Naive thymus-derived CD8-positive, alpha-beta T cell (primary cell): ENCODE measurements around the gene PIR. TPM values are rescaled to one million over a fixed set of nuclear protein-coding genes. Genes with fewer than 3 reads are reported as not detected.

Experiments
- ATAC-seq, 2 donors: fragments of 150-1000 bp; cut with Tn5 transposase in 1 of 2; sonication (Bioruptor Pico), chemical (Tn5 transposase) in 1 of 2; 1 replicate in 1 of 2; 2 replicates in 1 of 2; pipeline ENCODE4 v1.10.0; 2021; ENCODE audit warnings: mild to moderate bottlenecking in 2 of 2, moderate library complexity in 2 of 2
- POLR2A ChIA-PET: fragments of 350-600 bp; sonication (Branson Sonifier 250); formaldehyde crosslinking; loops from one replicate; lab custom pipeline; 2021; ENCODE audit warnings: antibody characterized with exemption; lab: Charles Lee
- DNase-seq, 10 donors: peaks; one replicate each; pipeline versions ENCODE4 v3.0.0 to v3.0.0-alpha.2; 2020 to 2022
- H3K27ac Mint-ChIP-seq, 10 donors: one replicate each; pipeline ENCODE4 v1.8.0; 2020 to 2022; ENCODE audit warnings: mild to moderate bottlenecking in 10 of 10, mixed read lengths in 10 of 10, moderate library complexity in 4 of 10, inconsistent platforms in 1 of 10
- H3K27me3 Mint-ChIP-seq, 5 donors: one replicate each; pipeline ENCODE4 v1.8.0; 2021 to 2022; ENCODE audit warnings: mixed read lengths in 5 of 5
- H3K36me3 Mint-ChIP-seq, 3 donors: one replicate each; pipeline ENCODE4 v1.8.0; 2020 to 2022; ENCODE audit warnings: mixed read lengths in 3 of 3, mild to moderate bottlenecking in 2 of 3, inconsistent platforms in 1 of 3
- H3K4me1 Mint-ChIP-seq, 4 donors: one replicate each; pipeline ENCODE4 v1.8.0; 2021 to 2022; ENCODE audit warnings: mixed read lengths in 4 of 4
- H3K4me3 Mint-ChIP-seq, 10 donors: one replicate each; pipeline ENCODE4 v1.8.0; 2020 to 2022; ENCODE audit warnings: mild to moderate bottlenecking in 10 of 10, mixed read lengths in 10 of 10, moderate library complexity in 6 of 10, inconsistent platforms in 1 of 10
- H3K9me3 Mint-ChIP-seq, 9 donors: one replicate each; pipeline ENCODE4 v1.8.0; 2020 to 2022; ENCODE audit warnings: mixed read lengths in 9 of 9, mild to moderate bottlenecking in 3 of 9, inconsistent platforms in 1 of 9, moderate library complexity in 1 of 9
- polyA plus RNA-seq, 3 donors: library from polyadenylated mRNA; unstranded; fragments of 300-500 nt; fragmentation: Illumina TruSeq; gene quantifications; one replicate each; pipeline ENCODE4 v1.2.3, GENCODE V29; 2021
- total RNA-seq, 8 experiments: library from RNA in 2 of 8; stranded (reverse) in 2 of 8; gene quantifications; one replicate each; pipeline ENCODE4 v1.2.3 and lab custom pipeline; 2021 to 2026

The PIR gene
- total and polyA plus RNA-seq, 5 experiments from 2014 or later = 0.36 to 0.78 TPM; not detected in 3

DNA sequence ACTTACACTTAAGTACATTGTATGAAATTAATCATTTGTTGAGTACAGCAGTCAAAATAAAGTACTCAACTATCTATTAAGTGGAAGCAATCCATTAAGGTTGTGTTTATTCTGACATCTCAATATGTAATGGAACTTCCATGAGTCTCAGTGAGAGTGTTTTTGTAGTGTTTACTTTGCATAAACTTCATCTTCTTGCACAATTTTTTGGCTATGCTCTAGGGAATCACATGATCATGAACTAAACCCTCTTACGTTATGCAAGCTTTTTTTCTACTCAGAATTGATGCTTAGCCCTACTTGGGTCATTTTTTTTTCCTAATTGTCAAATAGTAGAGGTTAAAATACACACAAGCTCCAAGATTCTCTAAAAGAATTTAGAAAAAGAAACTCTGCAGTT, 136.7 kb downstream of the PIR start:
- POLR2A ChIA-PET = no interaction called here
- H3K27me3 Mint-ChIP-seq = peaks cover 0 to 10% (median 2%) of the 10 kb centered on the region in 5 donors
- no peak overlapping the region for H3K27ac Mint-ChIP-seq
- no peak for ATAC-seq
- H3K4me1 Mint-ChIP-seq = no peaks in the 10 kb centered on the region
- DNase-seq = no peak
- H3K36me3 Mint-ChIP-seq = peaks cover 0 to 4% (median 0%) of the 10 kb centered on the region in 3 donors
- no peaks in the 10 kb centered on the region for H3K9me3 Mint-ChIP-seq
- H3K4me3 Mint-ChIP-seq = no peak overlapping the region

DNA sequence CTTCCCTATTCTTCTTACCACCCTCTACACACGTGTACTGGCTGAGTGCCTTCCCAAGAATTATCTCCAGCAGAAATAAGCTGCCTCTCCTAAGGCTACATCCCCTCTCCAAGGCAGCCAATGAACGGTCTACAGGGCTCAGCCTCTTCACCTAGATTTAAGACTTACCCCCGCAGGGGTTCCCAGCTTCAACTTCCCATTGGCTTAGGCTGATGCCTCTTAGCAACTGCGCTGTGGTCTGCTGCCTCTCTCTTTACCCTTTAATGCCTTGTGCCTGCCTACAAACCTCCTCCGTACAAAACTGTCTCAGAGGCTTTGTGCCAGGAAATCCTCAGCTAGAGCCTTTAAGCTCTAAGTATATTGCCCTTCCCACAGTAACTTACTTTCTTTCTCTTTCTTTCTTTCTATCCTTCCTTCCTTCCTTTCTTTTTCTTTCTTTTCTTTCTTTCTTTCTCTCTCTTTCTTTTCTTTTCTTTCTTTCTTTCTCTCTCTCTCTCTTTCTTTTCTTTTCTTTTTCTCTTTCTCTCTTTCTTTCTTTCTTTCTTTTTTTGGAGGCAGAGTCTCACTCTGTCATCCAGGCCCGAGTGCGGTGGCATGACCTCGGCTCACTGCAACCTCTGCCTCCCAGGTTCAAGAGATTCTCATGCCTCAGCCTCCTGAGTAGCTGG, 142.7 kb downstream of the PIR start:
- Mint-ChIP-seq H3K27ac (peak overlapping the region in 4 of 10 donors; percentile 37 to 53 (median 42)), H3K27me3 (peaks cover 0 to 2% (median 0%) of the 10 kb centered on the region in 5 donors), H3K4me1 (peaks cover 0 to 2% (median 0%) of the 10 kb centered on the region in 4 donors), H3K9me3 (no peaks in the 10 kb centered on the region), H3K36me3 (no peaks in the 10 kb centered on the region), H3K4me3 (no peak overlapping the region)
- DNase-seq (no peak), ATAC-seq (no peak)
- POLR2A ChIA-PET = no interaction called here

DNA sequence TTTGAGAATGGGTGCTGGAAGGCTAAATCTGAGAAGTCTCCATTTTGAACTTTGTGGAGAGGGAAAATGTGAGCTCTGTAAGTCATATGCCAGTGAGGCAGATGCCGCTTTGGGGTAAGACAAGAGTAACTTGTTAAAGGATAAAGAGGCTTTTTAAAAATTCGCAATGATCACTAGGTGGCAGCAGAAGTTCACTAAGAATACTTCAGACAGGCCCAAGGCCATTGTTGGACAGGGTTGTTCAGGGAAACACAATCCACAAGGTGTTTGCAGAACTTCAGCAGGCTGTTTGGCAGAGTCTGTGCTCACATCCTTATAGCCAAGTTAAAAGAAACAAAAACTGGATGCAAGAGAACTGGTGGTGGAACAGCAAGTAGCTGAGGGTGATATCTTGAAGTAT, 144.1 kb downstream of the PIR start:
- no peaks in the 10 kb centered on the region for H3K36me3 Mint-ChIP-seq
- POLR2A ChIA-PET = no interaction called here

DNA sequence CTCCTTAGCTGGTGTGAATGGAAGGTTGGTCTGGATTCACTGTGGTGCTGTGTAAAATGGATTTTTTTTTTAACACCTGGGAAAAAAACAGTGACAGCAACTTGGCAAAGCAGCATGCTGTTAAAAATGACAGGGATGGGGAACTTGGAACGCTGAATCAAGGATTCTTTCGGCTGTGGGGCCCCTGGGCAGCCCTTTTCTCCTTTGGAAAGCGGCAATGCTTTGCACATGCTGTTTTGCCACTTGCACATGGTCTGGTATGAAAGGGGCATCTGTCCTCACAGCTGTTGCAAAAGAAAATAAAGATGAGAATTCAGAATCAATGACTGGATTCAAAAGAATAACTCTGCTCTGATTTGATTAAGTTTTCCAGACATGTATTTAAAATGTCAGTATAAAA, 147.2 kb downstream of the PIR start:
- no peaks in the 10 kb centered on the region for H3K36me3 Mint-ChIP-seq
- H3K27me3 Mint-ChIP-seq = peaks cover 0 to 12% (median 7%) of the 10 kb centered on the region in 5 donors
- H3K27ac Mint-ChIP-seq = no peak overlapping the region

More for the DNA sequence above, 144.1 kb downstream of the PIR start:
- peaks cover 0 to 2% (median 0%) of the 10 kb centered on the region in 4 donors for H3K4me1 Mint-ChIP-seq
- no peak overlapping the region for H3K4me3 Mint-ChIP-seq
- peak; percentile 38 to 53 for ATAC-seq
- peaks cover 0 to 3% (median 1%) of the 10 kb centered on the region in 5 donors for H3K27me3 Mint-ChIP-seq
- peak in 4 of 10 donors; percentile 1 to 21 (median 20) for DNase-seq
- no peaks in the 10 kb centered on the region for H3K9me3 Mint-ChIP-seq
- H3K27ac Mint-ChIP-seq = no peak overlapping the region

DNA sequence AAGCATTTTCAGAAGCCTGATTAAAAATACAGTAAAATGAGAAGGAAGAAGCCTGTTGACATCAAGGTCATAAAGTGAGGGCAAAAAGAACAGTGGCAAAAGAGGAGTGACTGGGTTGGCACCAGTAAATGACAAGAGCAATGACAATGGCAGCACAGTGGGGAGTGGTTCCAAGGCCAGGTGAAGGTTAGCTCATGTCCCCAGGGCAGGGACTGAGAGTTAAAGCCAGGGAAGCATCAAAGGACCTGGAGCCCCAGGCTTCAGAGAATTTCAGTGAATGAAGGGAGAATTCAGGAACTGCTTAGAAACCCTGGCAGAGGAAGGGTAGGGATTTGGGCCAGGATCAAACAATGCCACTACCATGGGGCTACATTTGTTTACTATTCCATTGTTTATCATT, 149.0 kb downstream of the PIR start:
- Mint-ChIP-seq H3K36me3 (no peaks in the 10 kb centered on the region), H3K4me1 (no peaks in the 10 kb centered on the region), H3K9me3 (no peaks in the 10 kb centered on the region), H3K4me3 (no peak overlapping the region), H3K27me3 (peaks cover 0 to 18% (median 10%) of the 10 kb centered on the region in 5 donors), H3K27ac (peak overlapping the region in 1 of 10 donors; percentile 14)
- ATAC-seq = no peak
- no peak for DNase-seq
- POLR2A ChIA-PET = no interaction called here

More for the DNA sequence above, 147.2 kb downstream of the PIR start:
- DNase-seq (no peak), ATAC-seq (no peak)
- POLR2A ChIA-PET = no interaction called here
- no peaks in the 10 kb centered on the region for H3K9me3 Mint-ChIP-seq
- H3K4me1 Mint-ChIP-seq = peaks cover 0 to 2% (median 0%) of the 10 kb centered on the region in 4 donors
- H3K4me3 Mint-ChIP-seq = no peak overlapping the region

DNA sequence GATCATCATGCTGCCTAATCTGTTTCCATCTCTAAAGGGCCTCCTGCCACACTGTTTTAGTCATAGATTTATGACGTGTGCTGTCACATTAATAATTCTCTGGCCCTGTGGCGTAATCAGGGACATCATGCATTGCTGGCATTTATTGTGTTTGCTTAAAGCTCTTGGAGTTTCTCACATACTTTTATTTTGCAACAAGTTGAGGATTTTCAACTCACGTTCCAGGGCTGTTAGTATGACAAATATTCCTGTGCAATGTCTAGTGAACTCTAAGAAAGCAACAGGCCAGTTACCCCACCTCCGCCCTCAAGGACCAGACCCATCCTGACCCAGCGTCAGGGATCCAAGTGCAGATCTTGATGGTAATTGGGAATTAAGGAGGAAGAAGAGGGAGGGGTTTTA, 150.1 kb downstream of the PIR start:
- ATAC-seq (no peak), DNase-seq (no peak)
- Mint-ChIP-seq H3K4me3 (no peak overlapping the region), H3K9me3 (no peaks in the 10 kb centered on the region), H3K4me1 (no peaks in the 10 kb centered on the region), H3K27me3 (peaks cover 0 to 18% (median 12%) of the 10 kb centered on the region in 5 donors), H3K27ac (no peak overlapping the region), H3K36me3 (no peaks in the 10 kb centered on the region)
- POLR2A ChIA-PET = no interaction called here

DNA sequence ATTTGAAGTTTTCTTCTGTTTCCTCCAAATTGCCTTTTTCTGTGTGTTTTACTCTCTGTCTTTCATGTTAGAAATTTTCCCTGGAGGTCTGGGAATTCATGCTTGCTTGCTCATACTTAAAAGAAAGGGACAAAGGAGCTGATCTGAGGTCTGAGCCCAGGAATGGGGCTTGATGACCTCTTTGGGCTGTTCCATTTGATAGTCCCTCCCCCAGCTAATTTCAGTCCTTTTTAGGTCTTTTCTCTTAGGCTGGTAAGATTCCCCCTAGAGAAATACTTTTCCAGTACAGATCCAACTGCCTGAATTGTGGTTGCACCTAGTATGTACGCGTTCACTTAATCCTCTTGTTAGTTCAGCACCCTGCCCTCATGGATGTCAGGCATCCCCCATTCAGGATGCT, 152.3 kb downstream of the PIR start:
- DNase-seq (no peak), ATAC-seq (no peak)
- Mint-ChIP-seq H3K4me1 (peaks cover 0 to 6% (median 2%) of the 10 kb centered on the region in 4 donors), H3K36me3 (peaks cover 0 to 4% (median 0%) of the 10 kb centered on the region in 3 donors), H3K27ac (no peak overlapping the region), H3K27me3 (peaks cover 0 to 18% (median 16%) of the 10 kb centered on the region in 5 donors), H3K9me3 (peaks cover 0 to 3% (median 0%) of the 10 kb centered on the region in 9 donors), H3K4me3 (no peak overlapping the region)
- POLR2A ChIA-PET = no interaction called here

DNA sequence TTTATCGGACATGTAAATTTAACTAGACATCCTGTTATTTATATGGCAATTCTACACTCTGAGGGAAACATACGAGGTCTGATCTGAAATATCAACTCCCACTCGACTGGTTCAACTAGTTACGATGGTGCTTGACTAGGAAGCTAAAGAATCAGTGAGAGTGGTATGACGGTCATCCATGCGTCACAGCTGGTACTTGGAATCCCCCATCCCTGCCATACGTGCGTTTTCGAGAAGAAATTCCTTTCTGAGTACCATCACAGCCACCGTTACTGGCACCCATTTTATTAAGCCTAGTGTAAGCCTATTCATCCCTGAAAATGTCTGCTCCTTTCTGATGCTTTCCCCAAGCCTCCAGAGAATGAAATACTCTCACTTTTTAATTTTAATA, 157.1 kb downstream of the PIR start:
- POLR2A ChIA-PET = no interaction called here
- peaks cover 0 to 16% (median 4%) of the 10 kb centered on the region in 3 donors for H3K36me3 Mint-ChIP-seq
- H3K4me3 Mint-ChIP-seq = peak overlapping the region; percentile 88 to 95 (median 91)
- H3K27ac Mint-ChIP-seq = peak overlapping the region; percentile 85 to 99 (median 94)
- peaks cover 0 to 10% (median 7%) of the 10 kb centered on the region in 5 donors for H3K27me3 Mint-ChIP-seq
- H3K4me1 Mint-ChIP-seq = peaks cover 0 to 22% (median 11%) of the 10 kb centered on the region in 4 donors
- ATAC-seq (peak; percentile 12 to 53), DNase-seq (peak in 8 of 10 donors; percentile 12 to 78 (median 58))
- peaks cover 0 to 3% (median 0%) of the 10 kb centered on the region in 9 donors for H3K9me3 Mint-ChIP-seq

DNA sequence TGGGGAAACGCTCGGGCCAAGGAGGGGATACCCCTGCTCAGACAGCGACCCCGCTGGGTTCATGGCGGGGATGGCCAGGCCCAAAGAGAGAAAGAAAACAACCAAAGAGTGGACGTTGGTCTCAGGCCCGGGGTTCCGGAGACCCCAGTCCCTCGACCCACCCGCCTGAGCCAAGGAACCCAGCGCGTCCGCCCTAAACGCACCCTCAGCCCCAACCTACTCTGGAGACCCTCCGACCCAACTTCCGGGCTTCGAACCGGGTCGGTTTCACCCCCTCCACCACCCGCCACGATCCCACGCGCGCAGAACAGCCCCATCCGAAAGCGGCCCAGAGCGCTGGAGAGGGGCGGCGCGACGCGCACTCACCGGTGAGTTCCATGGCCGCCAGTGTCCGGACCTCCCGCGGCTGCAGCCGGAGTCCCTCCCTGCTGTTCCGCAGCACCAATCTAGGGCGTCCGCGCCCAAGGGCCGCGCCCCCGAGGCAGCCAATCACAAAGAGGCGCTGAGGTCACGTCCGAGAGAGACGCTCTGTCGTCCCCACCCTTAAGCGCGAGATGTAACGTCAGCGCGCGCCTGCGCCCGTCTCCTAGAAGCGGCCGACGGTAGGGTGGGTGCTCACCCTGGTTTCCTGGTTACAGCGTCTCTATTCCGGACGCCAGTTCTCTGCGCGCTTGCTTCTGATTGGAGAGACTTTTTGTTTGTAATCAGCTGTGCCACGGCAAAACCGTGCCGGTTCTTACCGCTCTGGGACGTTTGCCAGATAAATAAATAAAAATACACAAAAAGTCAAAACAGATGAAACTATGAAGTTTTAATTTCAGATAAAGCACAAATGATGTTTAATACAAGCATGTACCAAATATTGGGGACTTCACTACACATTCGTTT, 157.8 kb downstream of the PIR start, which contains the start of gene PIGA:
PIGA (minus strand) TSS at position 389 of the 888 bp plus-strand sequence. CDS start 3,593 bp downstream, outside the sequence.
- POLR2A ChIA-PET = no interaction called here
- Mint-ChIP-seq H3K27me3 (peaks cover 0 to 5% (median 4%) of the 10 kb centered on the region in 5 donors), H3K36me3 (peaks cover 0 to 22% (median 4%) of the 10 kb centered on the region in 3 donors), H3K27ac (peak within 1 kb of the TSS; percentile 85 to 99 (median 94)), H3K4me1 (peaks cover 0 to 22% (median 11%) of the 10 kb centered on the region in 4 donors), H3K4me3 (peak within 1 kb of the TSS; percentile 88 to 95 (median 91)), H3K9me3 (peaks cover 0 to 3% (median 0%) of the 10 kb centered on the region in 9 donors)
- ATAC-seq = peak; percentile 90 to 94
- DNase-seq = peak; percentile 73 to 96 (median 90)

Other genes with a start within 250 kb of the PIR start
- gene ASB9, start 223.2 kb downstream of the PIR start, total RNA-seq = under 1 TPM in 1 of 2 experiments, not detected in 1; 0.33 TPM
- 1 to 10 TPM in 2 of 3 donors, under 1 TPM in 1; 0.71 to 2.7 (median 1.5) TPM for gene ASB9, start 223.2 kb downstream of the PIR start, polyA plus RNA-seq
- gene ASB11, start 177.7 kb downstream of the PIR start, total RNA-seq = not detected
- gene ASB11, start 177.7 kb downstream of the PIR start, polyA plus RNA-seq = not detected
- 10 to 100 TPM; 30.9 to 34.2 TPM for gene PIGA, start 157.8 kb downstream of the PIR start, total RNA-seq
- gene PIGA, start 157.8 kb downstream of the PIR start, polyA plus RNA-seq = 1 to 10 TPM; 3.6 to 5.2 (median 4.1) TPM
- gene VEGFD, start 108.9 kb downstream of the PIR start, total RNA-seq = not detected
- not detected for gene VEGFD, start 108.9 kb downstream of the PIR start, polyA plus RNA-seq
- gene BMX, start 7.5 kb upstream of the PIR start, total RNA-seq = not detected
- not detected for gene BMX, start 7.5 kb upstream of the PIR start, polyA plus RNA-seq
- gene ACE2, start 107.6 kb upstream of the PIR start, total RNA-seq = not detected
- not detected for gene ACE2, start 107.6 kb upstream of the PIR start, polyA plus RNA-seq
- 1 to 10 TPM in 1 of 2 experiments, under 1 TPM in 1; 0.68 to 1.1 TPM for gene CLTRN, start 171.5 kb upstream of the PIR start, total RNA-seq
- gene CLTRN, start 171.5 kb upstream of the PIR start, polyA plus RNA-seq = under 1 TPM; 0.71 to 0.85 (median 0.83) TPM
- 10 to 100 TPM; 37.3 to 41.2 TPM for gene CA5B, start 244.9 kb upstream of the PIR start, total RNA-seq
- gene CA5B, start 244.9 kb upstream of the PIR start, polyA plus RNA-seq = 10 to 100 TPM; 44.2 to 69.4 (median 62.1) TPM